IPS-18a (cell line): ENCODE data around the gene APLNR.

Experiments
- H3K27ac ChIP-seq: one replicate; pipeline ENCODE4 v1.5.1; 2013; ENCODE audit warnings: low read length
- H3K27me3 ChIP-seq: one replicate; pipeline ENCODE4 v1.6.1; 2013; ENCODE audit warnings: mild to moderate bottlenecking, low read length; ENCODE audit not compliant: control insufficient read depth, insufficient read depth
- H3K36me3 ChIP-seq: one replicate; pipeline ENCODE4 v1.6.1; 2013; ENCODE audit warnings: low read depth, low read length; ENCODE audit not compliant: control insufficient read depth
- H3K4me1 ChIP-seq: one replicate; pipeline ENCODE4 v1.6.1; 2013; ENCODE audit warnings: low read depth, low read length; ENCODE audit not compliant: control insufficient read depth
- H3K4me3 ChIP-seq: one replicate; pipeline ENCODE4 v1.5.1; 2013; ENCODE audit warnings: low read length
- H3K9ac ChIP-seq: one replicate; pipeline ENCODE4 v1.6.1; 2013; ENCODE audit warnings: mild to moderate bottlenecking, low read length, moderate library complexity
- H3K9me3 ChIP-seq: one replicate; pipeline ENCODE4 v1.6.1; 2013; ENCODE audit warnings: low read depth, low read length; ENCODE audit not compliant: control insufficient read depth

The APLNR gene

GRCh38 chr11:57249384-57250319 lies 12.6 kb upstream of the APLNR start:
- Histone ChIP-seq H3K27me3 (no peaks in the 10 kb centered on the region), H3K4me3 (no peak overlapping the region)

DNA sequence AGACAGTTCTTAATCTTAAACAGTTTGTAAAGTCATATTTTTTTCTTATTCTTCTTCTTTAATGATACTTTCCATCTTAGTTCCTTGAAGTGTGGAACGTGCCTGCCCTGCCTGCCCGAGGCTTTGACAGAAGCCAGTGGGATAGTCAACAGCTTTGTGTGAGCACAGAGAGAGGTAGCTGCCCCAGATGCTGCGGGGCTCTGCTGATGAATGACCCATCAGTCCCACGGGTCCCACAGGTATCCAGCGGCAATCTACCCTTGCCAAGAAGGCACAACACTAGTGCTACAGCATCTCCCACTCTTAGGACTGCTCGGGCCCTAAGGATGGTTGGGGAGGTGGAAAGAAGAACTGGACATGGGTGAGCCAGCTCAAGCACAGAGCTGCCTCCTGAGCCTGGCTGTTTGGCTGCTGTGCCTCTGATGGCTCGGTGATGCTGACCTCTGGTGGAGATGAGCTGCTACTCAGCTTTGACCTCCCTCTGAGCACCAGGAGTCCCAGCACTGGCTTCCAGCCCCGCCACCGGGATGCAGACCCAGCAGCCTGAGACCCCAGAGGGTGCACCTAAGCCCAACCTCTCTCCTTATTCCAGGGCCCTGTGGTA lies 11.8 kb upstream of the APLNR start:
- H3K27me3 ChIP-seq = no peaks in the 10 kb centered on the region
- no peak overlapping the region for H3K9ac ChIP-seq
- no peak overlapping the region for H3K27ac ChIP-seq
- no peaks in the 10 kb centered on the region for H3K9me3 ChIP-seq
- no peak overlapping the region for H3K4me3 ChIP-seq
- H3K4me1 ChIP-seq = no peaks in the 10 kb centered on the region
- no peaks in the 10 kb centered on the region for H3K36me3 ChIP-seq

More at GRCh38 chr11:57249384-57250319, 12.6 kb upstream of the APLNR start:
- no peaks in the 10 kb centered on the region for H3K9me3 ChIP-seq
- no peak overlapping the region for H3K9ac ChIP-seq
- H3K4me1 ChIP-seq = no peaks in the 10 kb centered on the region
- H3K36me3 ChIP-seq = no peaks in the 10 kb centered on the region
- H3K27ac ChIP-seq = no peak overlapping the region

DNA sequence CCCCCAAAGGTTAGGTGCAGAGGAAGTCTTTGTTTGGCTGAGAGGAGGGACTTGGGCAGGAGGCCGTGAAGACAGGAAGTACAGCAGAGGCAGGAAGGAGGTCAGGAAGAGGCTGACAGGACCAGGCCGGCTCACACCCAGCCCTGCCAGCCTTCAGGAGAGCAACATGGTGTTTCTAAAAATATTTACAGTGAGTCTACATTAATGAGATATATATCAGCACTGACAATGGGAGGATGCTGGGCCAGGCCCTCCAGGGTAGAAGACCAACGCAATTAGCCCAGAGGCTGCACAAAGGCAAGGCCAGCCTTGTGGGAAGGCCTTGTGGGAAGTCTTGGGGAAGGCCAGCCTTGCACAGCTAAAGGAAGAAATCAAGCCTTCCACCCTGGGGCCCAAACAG lies 7.9 kb upstream of the APLNR start:
- H3K9me3 ChIP-seq = no peaks in the 10 kb centered on the region
- H3K36me3 ChIP-seq = no peaks in the 10 kb centered on the region
- H3K27me3 ChIP-seq = no peaks in the 10 kb centered on the region
- H3K9ac ChIP-seq = no peak overlapping the region
- no peak overlapping the region for H3K27ac ChIP-seq
- no peak overlapping the region for H3K4me3 ChIP-seq
- peaks cover 4% of the 10 kb centered on the region for H3K4me1 ChIP-seq

GRCh38 chr11:57241353-57241972 lies 4.4 kb upstream of the APLNR start:
- Histone ChIP-seq H3K9ac (no peak overlapping the region), H3K36me3 (no peaks in the 10 kb centered on the region), H3K27ac (no peak overlapping the region), H3K9me3 (no peaks in the 10 kb centered on the region), H3K4me1 (peaks cover 17% of the 10 kb centered on the region), H3K27me3 (no peaks in the 10 kb centered on the region), H3K4me3 (no peak overlapping the region)

GRCh38 chr11:57240757-57241156 lies 3.7 kb upstream of the APLNR start:
- no peak overlapping the region for H3K9ac ChIP-seq
- H3K36me3 ChIP-seq = no peaks in the 10 kb centered on the region
- H3K4me1 ChIP-seq = peaks cover 17% of the 10 kb centered on the region
- H3K9me3 ChIP-seq = no peaks in the 10 kb centered on the region
- H3K27ac ChIP-seq = no peak overlapping the region
- no peak overlapping the region for H3K4me3 ChIP-seq
- H3K27me3 ChIP-seq = no peaks in the 10 kb centered on the region

GRCh38 chr11:57240007-57240406 lies 3.0 kb upstream of the APLNR start:
- no peaks in the 10 kb centered on the region for H3K9me3 ChIP-seq
- no peak overlapping the region for H3K27ac ChIP-seq
- no peak overlapping the region for H3K4me3 ChIP-seq
- H3K4me1 ChIP-seq = peaks cover 17% of the 10 kb centered on the region
- H3K9ac ChIP-seq = no peak overlapping the region
- H3K27me3 ChIP-seq = no peaks in the 10 kb centered on the region
- H3K36me3 ChIP-seq = no peaks in the 10 kb centered on the region

DNA sequence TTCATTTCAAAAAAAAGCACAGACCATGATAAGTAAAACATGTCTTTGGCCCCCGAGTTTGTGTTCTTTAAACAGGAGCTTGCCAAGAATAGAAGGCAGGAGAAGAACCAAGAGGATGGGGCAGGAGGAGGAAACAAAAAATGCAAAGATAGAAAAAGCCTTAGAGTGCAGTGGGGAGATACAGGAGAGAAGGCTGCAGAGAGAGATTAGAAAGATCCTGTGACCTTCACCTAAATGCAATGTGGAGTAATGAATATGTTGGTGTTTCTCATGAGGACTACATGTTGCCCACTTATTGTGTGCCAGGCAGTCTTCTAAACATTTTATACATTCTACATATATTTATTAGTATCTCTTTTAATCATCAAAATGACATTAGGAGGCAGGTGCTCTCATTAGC lies 2.3 kb upstream of the APLNR start:
- no peaks in the 10 kb centered on the region for H3K9me3 ChIP-seq
- no peaks in the 10 kb centered on the region for H3K36me3 ChIP-seq
- H3K27me3 ChIP-seq = no peaks in the 10 kb centered on the region
- no peak overlapping the region for H3K27ac ChIP-seq
- H3K4me3 ChIP-seq = no peak overlapping the region
- H3K9ac ChIP-seq = no peak overlapping the region
- H3K4me1 ChIP-seq = peaks cover 17% of the 10 kb centered on the region

- H3K4me1 ChIP-seq = peaks cover 19% of the 10 kb centered on the region
- H3K27ac ChIP-seq = no peak overlapping the region
- no peaks in the 10 kb centered on the region for H3K9me3 ChIP-seq
- H3K27me3 ChIP-seq = no peaks in the 10 kb centered on the region
- no peaks in the 10 kb centered on the region for H3K36me3 ChIP-seq
- no peak overlapping the region for H3K9ac ChIP-seq
- no peak overlapping the region for H3K4me3 ChIP-seq
Observed at GRCh38 chr11:57235761-57236703, 1.0 kb downstream of the APLNR start.

- H3K9ac ChIP-seq = no peak overlapping the region
- H3K4me1 ChIP-seq = peaks cover 19% of the 10 kb centered on the region
- no peaks in the 10 kb centered on the region for H3K9me3 ChIP-seq
- no peak overlapping the region for H3K27ac ChIP-seq
- H3K36me3 ChIP-seq = no peaks in the 10 kb centered on the region
- no peak overlapping the region for H3K4me3 ChIP-seq
- H3K27me3 ChIP-seq = no peaks in the 10 kb centered on the region
Observed at GRCh38 chr11:57233702-57234101, 3.3 kb downstream of the APLNR start.

- Histone ChIP-seq H3K27me3 (no peaks in the 10 kb centered on the region), H3K9ac (no peak overlapping the region), H3K9me3 (no peaks in the 10 kb centered on the region), H3K27ac (no peak overlapping the region), H3K4me1 (peaks cover 6% of the 10 kb centered on the region), H3K36me3 (no peaks in the 10 kb centered on the region), H3K4me3 (no peak overlapping the region)
Observed at GRCh38 chr11:57231539-57232253, 5.4 kb downstream of the APLNR start.
